AG10803 (cell line): Measurements from ENCODE around the gene GNAO1.

Experiments
- DNase-seq: peaks from one replicate; pipeline ENCODE4 v3.0.0; 2010; ENCODE audit warnings: low read depth
- H3K4me3 ChIP-seq: 2 replicates; pipeline ENCODE4 v1.5.1; 2011; ENCODE audit warnings: mild to moderate bottlenecking, low read length, control low read depth
- CTCF ChIP-seq: conservative IDR thresholded peaks from 2 replicates; pipeline ENCODE4 v1.5.1; 2011; ENCODE audit warnings: mild to moderate bottlenecking, low read length, control low read depth, inconsistent platforms

The GNAO1 gene

GRCh38 chr16:56226187-56226586, 34.9 kb downstream of the GNAO1 start:
- peak; percentile 40 for DNase-seq
- TF ChIP-seq CTCF: no peak
- H3K4me3 ChIP-seq: no peak overlapping the region

GRCh38 chr16:56226845-56227525, 35.7 kb downstream of the GNAO1 start:
- TF ChIP-seq CTCF: no peak
- DNase-seq: no peak
- no peak overlapping the region for H3K4me3 ChIP-seq

DNA sequence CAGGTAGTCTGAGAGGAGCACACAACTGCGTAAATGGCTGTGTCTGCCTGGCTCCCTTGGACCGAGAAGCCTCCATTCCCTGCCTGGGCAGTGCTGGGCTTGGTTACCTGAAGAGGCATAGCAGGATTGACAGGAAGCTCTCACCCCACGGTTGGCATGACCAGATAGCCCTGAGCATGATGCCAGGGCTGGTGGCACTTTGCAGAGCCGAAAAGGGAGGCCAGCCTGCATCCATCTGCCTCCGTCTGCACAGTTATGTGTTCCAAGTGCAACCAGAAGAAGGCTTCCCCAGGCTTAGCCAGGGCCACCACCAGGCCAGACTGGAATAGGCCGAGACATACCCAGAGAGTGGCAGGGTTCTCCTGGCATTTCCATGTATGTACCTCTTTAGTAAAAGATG, 36.6 kb downstream of the GNAO1 start:
- TF ChIP-seq CTCF: no peak
- H3K4me3 ChIP-seq: no peak overlapping the region
- no peak for DNase-seq

GRCh38 chr16:56228476-56228875, 37.2 kb downstream of the GNAO1 start:
- TF ChIP-seq CTCF: no peak
- no peak for DNase-seq
- H3K4me3 ChIP-seq: no peak overlapping the region

- no peak overlapping the region for H3K4me3 ChIP-seq
- no peak for TF ChIP-seq CTCF
- no peak for DNase-seq
Observed at GRCh38 chr16:56233795-56234566, 42.7 kb downstream of the GNAO1 start.

DNA sequence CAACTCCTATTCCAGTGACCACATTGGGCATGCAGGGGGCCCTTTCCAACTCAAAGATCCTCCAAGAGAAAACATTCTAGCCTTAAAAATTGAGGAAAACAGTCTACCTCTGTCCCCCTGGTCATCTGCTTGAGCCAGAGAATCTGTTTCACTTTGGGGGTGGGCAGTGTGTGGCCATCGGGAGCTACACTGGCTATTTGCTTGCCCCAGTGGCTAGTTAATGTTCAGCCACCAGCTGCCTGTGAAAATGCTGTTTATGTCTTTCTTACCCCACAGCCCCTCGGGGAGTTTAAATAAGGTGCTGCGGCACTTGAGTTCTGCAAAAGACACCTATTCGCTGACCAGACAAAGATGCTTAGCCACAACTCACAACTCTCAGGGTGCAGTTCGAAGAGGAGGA, 43.4 kb downstream of the GNAO1 start:
- no peak for TF ChIP-seq CTCF
- DNase-seq: no peak
- no peak overlapping the region for H3K4me3 ChIP-seq

GRCh38 chr16:56237451-56237930, 46.2 kb downstream of the GNAO1 start:
- TF ChIP-seq CTCF: no peak
- DNase-seq: no peak
- H3K4me3 ChIP-seq: no peak overlapping the region
